Activated CD4-positive, alpha-beta T cell treated with anti-CD3 and anti-CD28 coated beads, Interleukin-2, amount 10 ng/mL, durations not matched to agents 24 days and 14 days (primary cell): Measurements from ENCODE around the gene LAGE3. TPM values are rescaled to one million over a fixed set of nuclear protein-coding genes. Genes with fewer than 3 reads are reported as not detected.

Experiments used
- DNase-seq: peaks from one replicate; pipeline ENCODE4 v3.0.0; 2022
- H3K27ac Mint-ChIP-seq: one replicate; pipeline ENCODE4 v1.8.0; 2022; ENCODE audit warnings: mild to moderate bottlenecking, mixed read lengths
- H3K27me3 Mint-ChIP-seq: one replicate; pipeline ENCODE4 v1.8.0; 2022; ENCODE audit warnings: mixed read lengths
- H3K36me3 Mint-ChIP-seq: one replicate; pipeline ENCODE4 v1.8.0; 2022; ENCODE audit warnings: low read depth, mild to moderate bottlenecking, mixed read lengths
- H3K4me1 Mint-ChIP-seq: one replicate; pipeline ENCODE4 v1.8.0; 2021; ENCODE audit warnings: mixed read lengths
- H3K4me3 Mint-ChIP-seq: one replicate; pipeline ENCODE4 v1.8.0; 2022; ENCODE audit warnings: mild to moderate bottlenecking, moderate library complexity, mixed read lengths
- H3K9me3 Mint-ChIP-seq: one replicate; pipeline ENCODE4 v1.8.0; 2021; ENCODE audit warnings: mixed read lengths
- intact Hi-C: fragments of 100-400 bp; cut with micrococcal nuclease; formaldehyde crosslinking; loops from one replicate; pipeline ENCODE4 v1.15.1; 2023
- total RNA-seq: library from RNA; stranded (reverse); gene quantifications from 2 replicates; pipeline ENCODE4 v1.2.3, GENCODE V29; 2022

Gene LAGE3
- total RNA-seq, 1 donor from 2014 or later = 53.1 TPM

GRCh38 chrX:154465601-154466000 is 13.5 kb downstream of the LAGE3 start:
- intact Hi-C loops = no loop called here
- H3K4me3 Mint-ChIP-seq = no peak overlapping the region
- H3K27ac Mint-ChIP-seq = no peak overlapping the region

DNA sequence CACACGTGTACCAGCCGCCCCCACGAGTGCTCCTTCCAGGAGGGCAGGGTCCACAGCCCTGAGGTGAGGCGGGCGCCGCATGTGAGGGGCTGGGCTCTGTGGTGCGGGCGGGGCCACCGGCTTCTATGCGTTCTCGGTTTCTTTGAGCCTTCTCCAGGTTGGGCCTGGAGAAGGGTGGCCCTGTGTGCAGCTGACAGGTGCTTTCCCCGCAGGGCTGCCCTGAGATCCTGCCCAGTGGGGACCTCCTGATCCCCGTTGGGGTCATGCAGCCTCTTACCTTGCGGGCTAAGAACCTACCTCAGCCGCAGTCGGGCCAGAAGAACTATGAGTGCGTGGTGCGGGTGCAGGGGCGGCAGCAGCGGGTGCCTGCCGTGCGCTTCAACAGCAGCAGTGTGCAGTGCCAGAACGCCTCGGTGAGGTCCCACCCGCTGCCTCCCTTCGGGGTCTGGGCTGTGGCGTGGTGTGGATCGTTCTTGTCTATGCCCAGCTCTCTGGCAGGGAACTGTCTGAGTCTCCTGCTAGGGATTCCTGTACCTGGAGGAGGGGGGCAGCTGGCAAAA is 14.2 kb downstream of the LAGE3 start:
- H3K9me3 Mint-ChIP-seq = no peaks in the 10 kb centered on the region
- H3K27me3 Mint-ChIP-seq = no peaks in the 10 kb centered on the region
- no peak overlapping the region for H3K4me3 Mint-ChIP-seq
- H3K4me1 Mint-ChIP-seq = no peaks in the 10 kb centered on the region
- no peak for DNase-seq
- intact Hi-C loops = no loop called here
- H3K36me3 Mint-ChIP-seq = peaks cover 8% of the 10 kb centered on the region
- H3K27ac Mint-ChIP-seq = no peak overlapping the region

More at GRCh38 chrX:154465601-154466000, 13.5 kb downstream of the LAGE3 start:
- Mint-ChIP-seq H3K9me3 (no peaks in the 10 kb centered on the region), H3K4me1 (no peaks in the 10 kb centered on the region), H3K36me3 (peaks cover 8% of the 10 kb centered on the region), H3K27me3 (no peaks in the 10 kb centered on the region)
- no peak for DNase-seq

GRCh38 chrX:154463611-154464220 is 15.4 kb downstream of the LAGE3 start:
- Mint-ChIP-seq H3K4me3 (no peak overlapping the region), H3K9me3 (no peaks in the 10 kb centered on the region), H3K27ac (no peak overlapping the region), H3K4me1 (peaks cover 2% of the 10 kb centered on the region), H3K27me3 (no peaks in the 10 kb centered on the region), H3K36me3 (peaks cover 8% of the 10 kb centered on the region)
- DNase-seq = no peak
- intact Hi-C loops = no loop called here

DNA sequence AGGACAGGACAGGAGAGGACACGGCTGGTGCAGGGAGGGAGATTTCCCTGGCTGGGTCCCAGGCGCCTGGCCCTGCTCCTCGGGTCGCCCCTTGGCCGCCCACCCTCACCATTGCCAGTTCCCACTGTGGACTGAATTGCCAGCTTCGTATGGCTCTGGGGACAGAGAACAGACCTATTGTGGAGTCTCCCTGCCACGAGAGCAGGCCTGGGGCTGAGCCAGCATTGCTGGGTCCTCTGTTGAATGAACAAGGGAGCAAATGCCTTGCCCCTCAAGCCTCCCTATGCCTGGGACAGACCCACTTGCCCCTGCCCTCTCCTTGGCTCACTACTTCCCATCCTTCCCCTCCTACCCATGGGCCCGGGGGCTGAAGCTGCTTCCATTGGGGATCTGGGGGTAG is 16.7 kb downstream of the LAGE3 start:
- intact Hi-C loops = no loop called here
- H3K4me1 Mint-ChIP-seq = peaks cover 3% of the 10 kb centered on the region
- no peak overlapping the region for H3K4me3 Mint-ChIP-seq
- H3K36me3 Mint-ChIP-seq = peaks cover 8% of the 10 kb centered on the region
- H3K9me3 Mint-ChIP-seq = no peaks in the 10 kb centered on the region
- no peak for DNase-seq
- no peaks in the 10 kb centered on the region for H3K27me3 Mint-ChIP-seq
- H3K27ac Mint-ChIP-seq = no peak overlapping the region

GRCh38 chrX:154460326-154460725 is 18.8 kb downstream of the LAGE3 start:
- no peak for DNase-seq
- Mint-ChIP-seq H3K4me3 (peak overlapping the region; percentile 49), H3K27me3 (no peaks in the 10 kb centered on the region), H3K4me1 (peaks cover 6% of the 10 kb centered on the region), H3K9me3 (no peaks in the 10 kb centered on the region), H3K36me3 (peaks cover 8% of the 10 kb centered on the region), H3K27ac (no peak overlapping the region)
- intact Hi-C loops = no loop called here

GRCh38 chrX:154459832-154460231 is 19.2 kb downstream of the LAGE3 start:
- Mint-ChIP-seq H3K9me3 (no peaks in the 10 kb centered on the region), H3K4me1 (peaks cover 6% of the 10 kb centered on the region), H3K27me3 (no peaks in the 10 kb centered on the region), H3K27ac (no peak overlapping the region), H3K4me3 (peak overlapping the region; percentile 49), H3K36me3 (peaks cover 8% of the 10 kb centered on the region)
- no peak for DNase-seq
- intact Hi-C loops = loop anchor here (1.0 kb wide), 1 partner anchor 16 kb away; the partner anchor contains the start of gene FAM50A

DNA sequence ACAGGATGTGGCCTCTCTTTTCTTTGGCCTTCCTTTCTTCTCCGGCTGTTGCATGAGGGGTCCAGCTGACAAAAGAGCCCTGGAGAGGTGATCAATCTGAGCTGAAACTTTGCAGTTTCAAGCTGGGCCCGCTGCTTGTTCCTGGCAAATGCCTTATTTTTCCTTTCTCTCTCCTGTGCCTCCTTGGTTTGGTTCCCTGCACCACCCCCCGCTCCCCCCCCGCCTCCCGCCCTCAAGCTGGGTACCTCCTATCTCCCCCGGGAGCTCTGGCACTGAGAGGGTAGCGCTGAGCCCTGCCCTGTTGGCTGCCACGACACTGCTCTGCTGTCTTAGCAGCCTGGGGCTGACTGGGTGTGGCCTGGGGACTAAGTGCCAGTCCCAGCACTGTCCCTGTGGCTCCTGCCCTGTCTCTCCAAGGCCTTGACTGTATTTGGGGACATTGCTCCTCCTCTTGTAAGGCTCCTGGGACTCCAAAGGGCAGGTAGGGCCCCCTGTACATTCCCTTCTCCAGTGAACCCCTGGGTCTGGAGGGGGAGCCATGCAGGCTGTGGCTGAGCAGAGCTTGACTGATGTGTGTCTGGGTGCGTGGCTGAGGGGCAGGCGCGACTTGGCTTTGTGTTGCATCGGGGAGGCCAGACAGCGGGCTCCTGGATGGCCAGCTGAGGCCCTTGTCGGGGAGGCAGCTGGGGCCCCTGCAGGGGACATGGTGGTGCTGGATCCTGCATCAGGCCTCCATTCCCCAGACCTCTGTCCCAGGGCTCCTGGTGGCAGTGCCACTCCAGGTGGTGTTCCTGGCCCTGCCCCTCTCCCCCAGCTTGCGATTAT is 19.9 kb downstream of the LAGE3 start:
- Mint-ChIP-seq H3K27me3 (no peaks in the 10 kb centered on the region), H3K9me3 (no peaks in the 10 kb centered on the region), H3K4me1 (peaks cover 6% of the 10 kb centered on the region), H3K4me3 (peak overlapping the region; percentile 84), H3K27ac (peak overlapping the region; percentile 58), H3K36me3 (peaks cover 14% of the 10 kb centered on the region)
- intact Hi-C loops = loop anchor here (1.0 kb wide), 2 partner anchors 15 to 20 kb away; partner anchors contain the start of genes FAM50A and LAGE3
- peak; percentile 63 for DNase-seq

- peak within 1 kb of the TSS; percentile 96 for H3K27ac Mint-ChIP-seq
- H3K4me3 Mint-ChIP-seq = peak within 1 kb of the TSS; percentile 93
- peaks cover 6% of the 10 kb centered on the region for H3K4me1 Mint-ChIP-seq
- peaks cover 15% of the 10 kb centered on the region for H3K36me3 Mint-ChIP-seq
- H3K9me3 Mint-ChIP-seq = no peaks in the 10 kb centered on the region
- no peaks in the 10 kb centered on the region for H3K27me3 Mint-ChIP-seq
- intact Hi-C loops = loop anchor here (1.0 kb wide), 1 partner anchor 21 kb away; the partner anchor contains the start of gene LAGE3
- peak; percentile 89 for DNase-seq
Measured at GRCh38 chrX:154458116-154458953, 20.7 kb downstream of the LAGE3 start, which contains the start of gene PLXNA3. PLXNA3 (plus strand) TSS chrX:154458281; CDS start chrX:154460184, 1,903 bp downstream.

GRCh38 chrX:154457491-154458115 is 21.5 kb downstream of the LAGE3 start:
- H3K36me3 Mint-ChIP-seq = peaks cover 22% of the 10 kb centered on the region

GRCh38 chrX:154452823-154453222 is 26.3 kb downstream of the LAGE3 start:
- intact Hi-C loops = no loop called here
- no peak for DNase-seq
- H3K27ac Mint-ChIP-seq = no peak overlapping the region
- H3K4me3 Mint-ChIP-seq = no peak overlapping the region
- H3K9me3 Mint-ChIP-seq = no peaks in the 10 kb centered on the region
- H3K4me1 Mint-ChIP-seq = peaks cover 4% of the 10 kb centered on the region
- H3K27me3 Mint-ChIP-seq = no peaks in the 10 kb centered on the region
- H3K36me3 Mint-ChIP-seq = peaks cover 23% of the 10 kb centered on the region

More at GRCh38 chrX:154457491-154458115, 21.5 kb downstream of the LAGE3 start:
- peak overlapping the region; percentile 93 for H3K4me3 Mint-ChIP-seq
- peak; percentile 87 for DNase-seq
- peaks cover 6% of the 10 kb centered on the region for H3K4me1 Mint-ChIP-seq
- intact Hi-C loops = loop anchor here (1.0 kb wide), 1 partner anchor 22 kb away; the partner anchor contains the start of gene LAGE3
- no peaks in the 10 kb centered on the region for H3K27me3 Mint-ChIP-seq
- peak overlapping the region; percentile 96 for H3K27ac Mint-ChIP-seq
- H3K9me3 Mint-ChIP-seq = no peaks in the 10 kb centered on the region

DNA sequence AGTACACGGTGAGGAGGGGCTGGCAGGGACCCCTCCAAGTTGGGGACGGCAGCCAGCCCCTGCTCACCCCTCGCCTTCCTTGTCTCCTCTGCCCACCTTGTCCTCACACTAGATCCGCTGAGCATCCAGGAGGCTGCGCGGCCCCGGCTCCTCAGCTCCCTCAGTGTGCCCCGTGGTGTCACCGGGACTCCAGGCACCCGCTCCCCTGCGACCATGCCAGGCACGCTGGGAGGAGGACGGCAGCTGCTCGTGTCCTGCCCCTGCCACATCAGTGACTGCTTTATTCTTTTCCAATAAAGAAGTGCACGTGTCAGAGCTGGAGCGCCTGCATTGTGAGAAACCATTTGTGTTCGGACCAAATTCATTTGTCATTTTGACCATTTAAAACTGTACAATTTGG is 28.8 kb downstream of the LAGE3 start:
- Mint-ChIP-seq H3K36me3 (peaks cover 31% of the 10 kb centered on the region), H3K9me3 (no peaks in the 10 kb centered on the region), H3K4me3 (no peak overlapping the region), H3K4me1 (no peaks in the 10 kb centered on the region), H3K27me3 (no peaks in the 10 kb centered on the region), H3K27ac (no peak overlapping the region)
- DNase-seq = no peak
- intact Hi-C loops = no loop called here

DNA sequence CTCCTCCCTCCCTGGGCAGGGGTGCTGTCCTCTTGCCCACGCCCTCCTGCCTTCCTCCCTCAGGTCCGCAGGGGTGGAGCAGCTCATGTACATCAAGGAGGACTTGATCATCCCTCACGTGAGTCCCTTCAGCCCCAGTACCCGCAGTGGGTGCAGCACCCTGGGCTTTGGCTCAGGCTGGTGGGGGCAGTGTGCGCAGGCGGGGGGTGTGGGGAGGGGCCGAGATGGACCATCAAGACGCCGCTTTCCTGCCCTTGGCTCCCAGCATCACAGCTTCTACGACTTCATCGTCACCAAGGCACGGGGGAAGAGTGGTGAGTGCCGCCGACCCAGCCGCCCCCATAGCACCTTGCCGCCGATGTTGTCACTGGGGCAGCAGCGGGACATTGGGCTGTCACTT is 29.5 kb downstream of the LAGE3 start:
- intact Hi-C loops = no loop called here
- no peak overlapping the region for H3K4me3 Mint-ChIP-seq
- DNase-seq = no peak
- no peaks in the 10 kb centered on the region for H3K9me3 Mint-ChIP-seq
- H3K27me3 Mint-ChIP-seq = no peaks in the 10 kb centered on the region
- no peak overlapping the region for H3K27ac Mint-ChIP-seq
- H3K36me3 Mint-ChIP-seq = peaks cover 29% of the 10 kb centered on the region
- H3K4me1 Mint-ChIP-seq = no peaks in the 10 kb centered on the region

- H3K4me3 Mint-ChIP-seq = no peak overlapping the region
- H3K36me3 Mint-ChIP-seq = peaks cover 23% of the 10 kb centered on the region
- no peaks in the 10 kb centered on the region for H3K9me3 Mint-ChIP-seq
- intact Hi-C loops = no loop called here
- DNase-seq = no peak
- H3K4me1 Mint-ChIP-seq = peaks cover 2% of the 10 kb centered on the region
- H3K27ac Mint-ChIP-seq = no peak overlapping the region
- H3K27me3 Mint-ChIP-seq = no peaks in the 10 kb centered on the region
Measured at GRCh38 chrX:154448484-154448883, 30.6 kb downstream of the LAGE3 start.
